Testis (tissue), 3 donors: Measurements from ENCODE around the gene PPARD. TPM values are rescaled to one million over a fixed set of nuclear protein-coding genes. Genes with fewer than 3 reads are reported as not detected.

Source experiments
- DNase-seq: peaks from one replicate; pipeline ENCODE4 v3.0.0-alpha.2; 2019
- H3K27ac ChIP-seq, 2 donors: fragments of 200-600 bp; sonication (generic); one replicate each; pipeline ENCODE4 v1.5.1; 2019
- H3K27me3 ChIP-seq: fragments of 200-600 bp; sonication (generic); one replicate; pipeline ENCODE4 v1.5.1; 2019
- H3K36me3 ChIP-seq: fragments of 200-600 bp; sonication (generic); one replicate; pipeline ENCODE4 v1.5.1; 2017; ENCODE audit warnings: low read depth; ENCODE audit errors: missing control alignments
- H3K4me1 ChIP-seq: fragments of 200-600 bp; sonication (generic); one replicate; pipeline ENCODE4 v1.5.1; 2019
- H3K4me3 ChIP-seq, 2 donors: fragments of 200-600 bp; sonication (generic); one replicate each; pipeline ENCODE4 v1.5.1; 2017 to 2019
- H3K9me3 ChIP-seq: fragments of 200-600 bp; sonication (generic); one replicate; pipeline ENCODE4 v1.5.1; 2017
- POLR2A ChIP-seq: fragments of 450-650 bp; IDR thresholded peaks from one replicate; pipeline ENCODE4 v1.6.1; 2017; ENCODE audit warnings: antibody characterized with exemption, mild to moderate bottlenecking, moderate library complexity
- WGBS, 2 donors: methylation state at CpG; one replicate each; pipeline ENCODE4 v1.1.5; 2018; 5-methylcytosine and 5-hydroxymethylcytosine counted together
- intact Hi-C: fragments of 100-400 bp; cut with DNase I; formaldehyde crosslinking; loops from one replicate; pipeline ENCODE4 v1.15.1; 2023; ENCODE audit warnings: low total_unique reads
- polyA plus RNA-seq: library from polyadenylated mRNA; stranded (reverse); fragments of 350-450 nt; fragmentation: Illumina TruSeq; extraction: RNeasy Lipid Tissue Mini Kit (QIAGEN cat#74804); gene quantifications from one replicate; pipeline ENCODE4 v1.2.3, GENCODE V29; 2014; ENCODE audit warnings: low read depth, low replicate concordance; ENCODE audit not compliant: insufficient read depth
- total RNA-seq, 2 donors: library from RNA; depleted of rRNA; stranded (reverse); fragments of >200 nt; gene quantifications; one replicate each; pipeline ENCODE4 v1.2.3, GENCODE V29; 2016
- TF ChIP-seq, protein P1 (sequence below), 3 experiments: fragments of 450-650 bp in 2 of 3; fragments of 200-600 bp in 1 of 3; sonication (generic) in 1 of 3; IDR thresholded peaks; one replicate each; pipeline ENCODE4 v1.5.1; 2016 to 2019; ENCODE audit warnings: antibody characterized with exemption in 3 of 3, mild to moderate bottlenecking in 2 of 3, moderate library complexity in 1 of 3

The PPARD gene
- total and polyA plus RNA-seq, 3 donors from 2014 or later, result 21.0 to 23.0 (median 21.5) TPM

DNA sequence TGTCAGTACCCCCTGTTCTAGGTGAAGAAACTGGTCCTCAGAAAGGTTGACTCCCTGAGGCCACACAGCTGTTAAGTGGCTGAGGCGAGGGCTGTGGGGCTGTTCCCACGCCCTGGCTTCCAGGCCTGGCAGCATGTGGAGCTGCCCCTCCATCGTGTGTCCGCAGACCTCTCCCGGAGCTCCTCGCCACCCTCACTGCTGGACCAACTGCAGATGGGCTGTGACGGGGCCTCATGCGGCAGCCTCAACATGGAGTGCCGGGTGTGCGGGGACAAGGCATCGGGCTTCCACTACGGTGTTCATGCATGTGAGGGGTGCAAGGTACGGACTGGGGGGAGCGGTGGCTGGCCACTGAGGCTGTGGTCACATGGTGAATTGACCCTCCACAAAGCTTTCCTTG, 77.6 kb downstream of the PPARD start:
- no peaks in the 10 kb centered on the region for H3K36me3 ChIP-seq
- H3K27me3 ChIP-seq, result no peaks in the 10 kb centered on the region
- TF ChIP-seq, protein P1, sequence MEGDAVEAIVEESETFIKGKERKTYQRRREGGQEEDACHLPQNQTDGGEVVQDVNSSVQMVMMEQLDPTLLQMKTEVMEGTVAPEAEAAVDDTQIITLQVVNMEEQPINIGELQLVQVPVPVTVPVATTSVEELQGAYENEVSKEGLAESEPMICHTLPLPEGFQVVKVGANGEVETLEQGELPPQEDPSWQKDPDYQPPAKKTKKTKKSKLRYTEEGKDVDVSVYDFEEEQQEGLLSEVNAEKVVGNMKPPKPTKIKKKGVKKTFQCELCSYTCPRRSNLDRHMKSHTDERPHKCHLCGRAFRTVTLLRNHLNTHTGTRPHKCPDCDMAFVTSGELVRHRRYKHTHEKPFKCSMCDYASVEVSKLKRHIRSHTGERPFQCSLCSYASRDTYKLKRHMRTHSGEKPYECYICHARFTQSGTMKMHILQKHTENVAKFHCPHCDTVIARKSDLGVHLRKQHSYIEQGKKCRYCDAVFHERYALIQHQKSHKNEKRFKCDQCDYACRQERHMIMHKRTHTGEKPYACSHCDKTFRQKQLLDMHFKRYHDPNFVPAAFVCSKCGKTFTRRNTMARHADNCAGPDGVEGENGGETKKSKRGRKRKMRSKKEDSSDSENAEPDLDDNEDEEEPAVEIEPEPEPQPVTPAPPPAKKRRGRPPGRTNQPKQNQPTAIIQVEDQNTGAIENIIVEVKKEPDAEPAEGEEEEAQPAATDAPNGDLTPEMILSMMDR (IDR thresholded peaks at IDR 0.05), result no peak
- TF ChIP-seq POLR2A, result no peak
- H3K9me3 ChIP-seq, result no peaks in the 10 kb centered on the region
- no peak for DNase-seq
- H3K4me1 ChIP-seq, result no peaks in the 10 kb centered on the region
- no peak overlapping the region for H3K27ac ChIP-seq
- WGBS, 2 donors, result 93% methylated on average over 14 of the region's 14 CpGs; no CpG with 5 or more reads in 1 of the 2 donors
- no peak overlapping the region for H3K4me3 ChIP-seq
- intact Hi-C loops, result loop anchor here (10.0 kb wide), 1 partner anchor 75 kb away; the partner anchor contains the start of gene PPARD

DNA sequence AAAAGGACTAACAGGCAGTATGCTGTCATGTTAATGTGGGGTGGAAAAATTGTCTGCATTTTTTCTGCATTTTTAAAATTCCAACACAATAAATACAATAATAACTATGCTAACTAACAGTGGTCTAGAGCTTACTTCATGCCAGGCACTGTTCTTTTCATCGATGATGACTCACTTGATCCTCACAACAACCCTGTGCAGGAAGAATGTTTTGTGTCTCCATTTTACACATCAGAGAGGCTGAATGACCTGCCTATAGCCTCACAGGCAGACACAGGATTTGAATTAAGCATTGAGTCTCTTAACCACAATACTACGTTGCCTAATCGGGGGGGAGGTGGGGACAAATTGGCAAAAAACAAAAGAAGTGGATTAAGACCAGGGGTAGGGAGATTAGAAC, 82.9 kb downstream of the PPARD start:
- intact Hi-C loops, result no loop called here
- no peaks in the 10 kb centered on the region for H3K36me3 ChIP-seq
- no peaks in the 10 kb centered on the region for H3K27me3 ChIP-seq

DNA sequence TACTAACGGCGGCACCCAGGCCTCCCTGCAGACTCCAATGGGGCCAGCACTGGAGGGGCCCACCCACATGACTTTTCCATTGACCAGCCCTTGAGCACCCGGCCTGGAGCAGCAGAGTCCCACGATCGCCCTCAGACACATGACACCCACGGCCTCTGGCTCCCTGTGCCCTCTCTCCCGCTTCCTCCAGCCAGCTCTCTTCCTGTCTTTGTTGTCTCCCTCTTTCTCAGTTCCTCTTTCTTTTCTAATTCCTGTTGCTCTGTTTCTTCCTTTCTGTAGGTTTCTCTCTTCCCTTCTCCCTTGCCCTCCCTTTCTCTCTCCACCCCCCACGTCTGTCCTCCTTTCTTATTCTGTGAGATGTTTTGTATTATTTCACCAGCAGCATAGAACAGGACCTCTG, 83.7 kb downstream of the PPARD start:
- no peaks in the 10 kb centered on the region for H3K4me1 ChIP-seq
- intact Hi-C loops, result no loop called here
- H3K27me3 ChIP-seq, result no peaks in the 10 kb centered on the region
- H3K9me3 ChIP-seq, result no peaks in the 10 kb centered on the region
- no peak overlapping the region for H3K27ac ChIP-seq
- H3K4me3 ChIP-seq, result no peak overlapping the region
- DNase-seq, result peak; percentile 22
- H3K36me3 ChIP-seq, result no peaks in the 10 kb centered on the region
- TF ChIP-seq, protein P1 (IDR thresholded peaks at IDR 0.05), result no peak
- TF ChIP-seq POLR2A, result no peak
- 88 to 89% methylated on average over 8 of the region's 8 CpGs for WGBS, 2 donors

More for the DNA sequence above, 82.9 kb downstream of the PPARD start:
- H3K4me3 ChIP-seq, result no peak overlapping the region
- TF ChIP-seq, protein P1 (IDR thresholded peaks at IDR 0.05), result no peak
- no peak for TF ChIP-seq POLR2A
- H3K4me1 ChIP-seq, result no peaks in the 10 kb centered on the region
- no peaks in the 10 kb centered on the region for H3K9me3 ChIP-seq
- no peak for DNase-seq
- WGBS, 2 donors, result 79 to 92% methylated on average over 3 of the region's 3 CpGs
- no peak overlapping the region for H3K27ac ChIP-seq

DNA sequence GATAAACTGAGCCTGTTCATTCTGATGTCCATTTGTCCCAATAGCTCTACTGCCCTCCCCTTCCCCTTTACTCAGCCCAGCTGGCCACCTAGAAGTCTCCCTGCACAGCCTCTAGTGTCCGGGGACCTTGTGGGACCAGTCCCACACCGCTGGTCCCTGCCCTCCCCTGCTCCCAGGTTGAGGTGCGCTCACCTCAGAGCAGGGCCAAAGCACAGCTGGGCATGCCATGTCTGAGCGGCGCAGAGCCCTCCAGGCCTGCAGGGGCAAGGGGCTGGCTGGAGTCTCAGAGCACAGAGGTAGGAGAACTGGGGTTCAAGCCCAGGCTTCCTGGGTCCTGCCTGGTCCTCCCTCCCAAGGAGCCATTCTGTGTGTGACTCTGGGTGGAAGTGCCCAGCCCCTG, 85.1 kb downstream of the PPARD start:
- Histone ChIP-seq H3K27me3 (no peaks in the 10 kb centered on the region), H3K36me3 (no peaks in the 10 kb centered on the region), H3K27ac (no peak overlapping the region), H3K9me3 (no peaks in the 10 kb centered on the region), H3K4me1 (no peaks in the 10 kb centered on the region), H3K4me3 (no peak overlapping the region)
- TF ChIP-seq, protein P1 (IDR thresholded peaks at IDR 0.05), result no peak
- TF ChIP-seq POLR2A, result no peak
- intact Hi-C loops, result no loop called here
- WGBS, 2 donors, result 97% methylated on average over 5 of the region's 5 CpGs; no CpG with 5 or more reads in 1 of the 2 donors
- no peak for DNase-seq

DNA sequence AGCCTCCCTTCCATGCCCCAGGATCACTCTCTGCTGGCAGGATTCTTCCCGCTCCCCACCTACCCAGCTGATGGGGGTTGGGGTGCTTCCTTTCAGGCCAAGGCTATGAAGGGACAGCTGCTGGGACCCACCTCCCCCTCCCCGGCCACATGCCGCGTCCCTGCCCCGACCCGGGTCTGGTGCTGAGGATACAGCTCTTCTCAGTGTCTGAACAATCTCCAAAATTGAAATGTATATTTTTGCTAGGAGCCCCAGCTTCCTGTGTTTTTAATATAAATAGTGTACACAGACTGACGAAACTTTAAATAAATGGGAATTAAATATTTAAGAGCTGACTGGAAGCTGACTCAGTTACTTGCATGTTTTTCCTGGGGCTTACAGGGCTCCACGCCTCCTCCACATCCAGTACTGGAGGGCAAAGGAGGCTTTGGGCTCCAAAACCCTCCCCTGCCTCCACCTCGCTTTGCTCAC, 85.5 kb downstream of the PPARD start:
- H3K9me3 ChIP-seq, result no peaks in the 10 kb centered on the region
- H3K36me3 ChIP-seq, result no peaks in the 10 kb centered on the region
- no peak for DNase-seq
- H3K4me1 ChIP-seq, result no peaks in the 10 kb centered on the region
- H3K4me3 ChIP-seq, result no peak overlapping the region
- TF ChIP-seq, protein P1 (IDR thresholded peaks at IDR 0.05), result no peak
- no peak for TF ChIP-seq POLR2A
- 76 to 80% methylated on average over 9 of the region's 9 CpGs for WGBS, 2 donors
- no peak overlapping the region for H3K27ac ChIP-seq
- H3K27me3 ChIP-seq, result no peaks in the 10 kb centered on the region
- intact Hi-C loops, result no loop called here
